ENCODE results near the gene SSC5D.
A peak's percentile ranks its signal among the peaks of the same experiment; 100 is the strongest.

The SSC5D gene

GRCh38 chr19:55473225-55474012 is 14.8 kb upstream of the SSC5D start:
- no peak for DNase-seq (ENCODE audit: low read depth in 2 of 2)

- DNase-seq (ENCODE audit: low read depth in 2 of 2), result no peak
Measured at GRCh38 chr19:55474269-55475265, 13.7 kb upstream of the SSC5D start.

GRCh38 chr19:55476100-55476775 is 12.0 kb upstream of the SSC5D start, which contains the start of gene ZNF628:
Gene ZNF628 (plus strand): TSS chr19:55476617. CDS start chr19:55479911, 3,294 bp downstream.
- DNase-seq (ENCODE audit: low read depth in 2 of 2), result peak; percentile 94 to 96

- no peak for DNase-seq (ENCODE audit: low read depth in 2 of 2)
Measured at GRCh38 chr19:55477905-55478304, 10.3 kb upstream of the SSC5D start.

- no peak for DNase-seq (ENCODE audit: low read depth in 2 of 2)
Measured at GRCh38 chr19:55478364-55478763, 9.9 kb upstream of the SSC5D start.

- DNase-seq (ENCODE audit: low read depth in 2 of 2), result no peak
Measured at GRCh38 chr19:55479045-55479444, 9.2 kb upstream of the SSC5D start.

GRCh38 chr19:55479451-55480230 is 8.6 kb upstream of the SSC5D start:
- DNase-seq (ENCODE audit: low read depth in 2 of 2), result no peak

GRCh38 chr19:55481148-55481793 is 7.0 kb upstream of the SSC5D start:
- no peak for DNase-seq (ENCODE audit: low read depth in 2 of 2)

GRCh38 chr19:55481794-55482155 is 6.5 kb upstream of the SSC5D start:
- DNase-seq (ENCODE audit: low read depth in 2 of 2), result no peak

GRCh38 chr19:55482156-55482961 is 5.9 kb upstream of the SSC5D start:
- no peak for DNase-seq (ENCODE audit: low read depth in 2 of 2)

GRCh38 chr19:55482967-55483705 is 5.1 kb upstream of the SSC5D start:
- DNase-seq (ENCODE audit: low read depth in 2 of 2), result no peak

- DNase-seq (ENCODE audit: low read depth in 2 of 2), result no peak
Measured at GRCh38 chr19:55483706-55484592, 4.3 kb upstream of the SSC5D start.

- DNase-seq (ENCODE audit: low read depth in 2 of 2), result peak; percentile 39 to 61
Measured at GRCh38 chr19:55484593-55485438, 3.4 kb upstream of the SSC5D start, which contains the start of gene NAT14. Gene NAT14 (plus strand): TSS chr19:55485188. CDS start chr19:55485709, 521 bp downstream.

GRCh38 chr19:55485439-55486011 is 2.7 kb upstream of the SSC5D start:
- no peak for DNase-seq (ENCODE audit: low read depth in 2 of 2)

- no peak for DNase-seq (ENCODE audit: low read depth in 2 of 2)
Measured at GRCh38 chr19:55486043-55486970, 1.9 kb upstream of the SSC5D start.

All from stimulated activated CD4-positive, alpha-beta T cell treated with anti-CD3 and anti-CD28 coated beads, Interleukin-1b, Interleukin-23, amount 100 ng/mL, for 4 hours (primary cell).